HEK293 (cell line): ENCODE measurements around the gene APOBEC3C.
"Not testable (repeated sequence)": the region's sequence is repeated elsewhere in the genome, so short reads cannot be mapped to it uniquely, and the experiment has no call there.

Experiments used
- CTCF ChIP-seq: fragments of 450-650 bp; formaldehyde crosslinking; IDR thresholded peaks from 2 replicates; pipeline ENCODE4 v1.5.1; 2016; ENCODE audit warnings: missing biosample characterization, missing genetic modification characterization
- YY1 ChIP-seq: fragments of 450-650 bp; formaldehyde crosslinking; IDR thresholded peaks from 2 replicates; pipeline ENCODE4 v1.5.1; 2018; ENCODE audit warnings: missing biosample characterization, missing genetic modification characterization
- ZNF280C ChIP-seq: fragments of 450-650 bp; formaldehyde crosslinking; IDR thresholded peaks from 2 replicates; pipeline ENCODE4 v1.5.1; 2016; ENCODE audit warnings: missing biosample characterization, missing genetic modification characterization
- ZNF350 ChIP-seq: fragments of 450-650 bp; formaldehyde crosslinking; IDR thresholded peaks from 2 replicates; pipeline ENCODE4 v1.5.0; 2017; ENCODE audit warnings: missing biosample characterization, mild to moderate bottlenecking, missing genetic modification characterization
- ZNF404 ChIP-seq: fragments of 450-650 bp; formaldehyde crosslinking; IDR thresholded peaks from 2 replicates; pipeline ENCODE4 v1.5.1; 2017; ENCODE audit warnings: missing biosample characterization, missing genetic modification characterization

- TF ChIP-seq ZNF350; YY1 (tag by site-specific recombination); ZNF404 (tag by site-specific recombination); CTCF (tag by site-specific recombination); ZNF280C: not testable (repeated sequence)
Measured at GRCh38 chr22:39031434-39032295, 17.6 kb downstream of the APOBEC3C start.
